Activated B cell treated with CpG ODN at 0.5 μM for 24 hours (primary cell): ENCODE data around the gene MAPK14. TPM values are rescaled to one million over a fixed set of nuclear protein-coding genes. Genes with fewer than 3 reads are reported as not detected.

Experiments
- ATAC-seq: fragments of 200-7000 bp; cut with Tn5 transposase; one replicate; pipeline ENCODE4 v1.10.0; 2021; ENCODE audit warnings: low read depth, mild to moderate bottlenecking, moderate library complexity
- CTCF ChIA-PET: fragments of 350-600 bp; sonication (Branson Sonifier 250); formaldehyde crosslinking; loops from one replicate; lab custom pipeline; 2021; ENCODE audit warnings: antibody characterized with exemption; lab: Charles Lee
- POLR2A ChIA-PET: fragments of 350-600 bp; sonication (Branson Sonifier 250); formaldehyde crosslinking; loops from one replicate; lab custom pipeline; 2021; ENCODE audit warnings: antibody characterized with exemption; lab: Charles Lee
- DNase-seq: peaks from one replicate; pipeline ENCODE4 v3.0.0; 2022
- H3K27ac Mint-ChIP-seq: one replicate; pipeline ENCODE4 v1.8.0; 2020; ENCODE audit warnings: mixed read lengths
- H3K27me3 Mint-ChIP-seq: one replicate; pipeline ENCODE4 v1.8.0; 2021; ENCODE audit warnings: mixed read lengths
- H3K36me3 Mint-ChIP-seq: one replicate; pipeline ENCODE4 v1.8.0; 2021; ENCODE audit warnings: low read depth, mixed read lengths
- H3K4me1 Mint-ChIP-seq: one replicate; pipeline ENCODE4 v1.8.0; 2021; ENCODE audit warnings: mixed read lengths
- H3K4me3 Mint-ChIP-seq: one replicate; pipeline ENCODE4 v1.8.0; 2020; ENCODE audit warnings: mild to moderate bottlenecking, mixed read lengths
- H3K9me3 Mint-ChIP-seq: one replicate; pipeline ENCODE4 v1.8.0; 2020; ENCODE audit warnings: mixed read lengths
- intact Hi-C: fragments of 100-400 bp; cut with micrococcal nuclease; formaldehyde crosslinking; loops from one replicate; pipeline ENCODE4 v1.15.1; 2024
- total RNA-seq: library from RNA; stranded (reverse); gene quantifications from 2 replicates; pipeline ENCODE4 v1.2.3, GENCODE V29; 2022
- TF ChIP-seq, protein P1 (sequence below): fragments of 200-600 bp; IDR thresholded peaks from one replicate; pipeline ENCODE4 v1.8.0; 2022; ENCODE audit warnings: antibody characterized with exemption, mild to moderate bottlenecking

Gene MAPK14
- total RNA-seq, 1 donor from 2014 or later = 45.4 TPM

DNA sequence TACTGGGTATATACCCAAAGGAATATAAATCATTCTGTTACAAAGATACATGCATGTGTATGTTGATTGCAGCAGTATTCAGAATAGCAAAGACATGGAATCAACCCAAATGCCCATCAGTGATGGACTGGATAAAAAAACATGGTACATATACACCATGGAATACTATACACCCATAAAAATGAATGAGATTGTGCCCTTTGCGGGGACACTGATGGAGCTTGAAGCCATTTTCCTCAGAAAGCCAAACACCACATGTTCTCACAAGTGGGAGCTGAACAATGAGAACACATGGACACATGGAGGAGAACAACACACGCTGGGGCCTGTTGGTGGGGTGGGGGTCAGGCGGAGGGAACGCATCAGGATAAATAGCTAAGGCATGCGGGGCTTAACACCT lies 61.4 kb downstream of the MAPK14 start:
- intact Hi-C loops = no loop called here
- H3K9me3 Mint-ChIP-seq = no peaks in the 10 kb centered on the region
- peaks cover 36% of the 10 kb centered on the region for H3K36me3 Mint-ChIP-seq
- H3K4me3 Mint-ChIP-seq = no peak overlapping the region
- DNase-seq = no peak
- H3K27ac Mint-ChIP-seq = no peak overlapping the region
- no peak for ATAC-seq
- no peaks in the 10 kb centered on the region for H3K27me3 Mint-ChIP-seq
- POLR2A ChIA-PET = no interaction called here
- CTCF ChIA-PET = no interaction called here
- peaks cover 20% of the 10 kb centered on the region for H3K4me1 Mint-ChIP-seq
- TF ChIP-seq, protein P1, sequence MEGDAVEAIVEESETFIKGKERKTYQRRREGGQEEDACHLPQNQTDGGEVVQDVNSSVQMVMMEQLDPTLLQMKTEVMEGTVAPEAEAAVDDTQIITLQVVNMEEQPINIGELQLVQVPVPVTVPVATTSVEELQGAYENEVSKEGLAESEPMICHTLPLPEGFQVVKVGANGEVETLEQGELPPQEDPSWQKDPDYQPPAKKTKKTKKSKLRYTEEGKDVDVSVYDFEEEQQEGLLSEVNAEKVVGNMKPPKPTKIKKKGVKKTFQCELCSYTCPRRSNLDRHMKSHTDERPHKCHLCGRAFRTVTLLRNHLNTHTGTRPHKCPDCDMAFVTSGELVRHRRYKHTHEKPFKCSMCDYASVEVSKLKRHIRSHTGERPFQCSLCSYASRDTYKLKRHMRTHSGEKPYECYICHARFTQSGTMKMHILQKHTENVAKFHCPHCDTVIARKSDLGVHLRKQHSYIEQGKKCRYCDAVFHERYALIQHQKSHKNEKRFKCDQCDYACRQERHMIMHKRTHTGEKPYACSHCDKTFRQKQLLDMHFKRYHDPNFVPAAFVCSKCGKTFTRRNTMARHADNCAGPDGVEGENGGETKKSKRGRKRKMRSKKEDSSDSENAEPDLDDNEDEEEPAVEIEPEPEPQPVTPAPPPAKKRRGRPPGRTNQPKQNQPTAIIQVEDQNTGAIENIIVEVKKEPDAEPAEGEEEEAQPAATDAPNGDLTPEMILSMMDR = no peak

- intact Hi-C loops = loop anchor here (10.0 kb wide), 1 partner anchor 169 kb away; the partner anchor contains the start of gene SRPK1
- TF ChIP-seq, protein P1 = no peak
- Mint-ChIP-seq H3K36me3 (peaks cover 30% of the 10 kb centered on the region), H3K9me3 (no peaks in the 10 kb centered on the region), H3K4me3 (no peak overlapping the region), H3K4me1 (peaks cover 26% of the 10 kb centered on the region), H3K27me3 (no peaks in the 10 kb centered on the region), H3K27ac (no peak overlapping the region)
- no peak for DNase-seq
- ATAC-seq = no peak
- POLR2A ChIA-PET = interaction anchor here (0.8 to 3.9 kb wide), 4 partner anchors 19 to 67 kb away, joined by 3 to 31 read pairs (median 4); partner anchors contain the start of gene MAPK14
- CTCF ChIA-PET = interaction anchor here (0.7 to 4.3 kb wide), 22 partner anchors 9 to 357 kb away, joined by 3 to 83 read pairs (median 6); partner anchors contain the start of genes ARMC12, BRPF3, MAPK13 and MAPK14
Measured at GRCh38 chr6:36094238-36094637, 66.6 kb downstream of the MAPK14 start.

GRCh38 chr6:36094753-36095496 lies 67.3 kb downstream of the MAPK14 start:
- ATAC-seq (peak; percentile 93), DNase-seq (peak; percentile 70)
- Mint-ChIP-seq H3K27ac (peak overlapping the region; percentile 30), H3K4me1 (peaks cover 33% of the 10 kb centered on the region), H3K4me3 (no peak overlapping the region), H3K27me3 (no peaks in the 10 kb centered on the region), H3K9me3 (no peaks in the 10 kb centered on the region), H3K36me3 (peaks cover 30% of the 10 kb centered on the region)
- ChIA-PET CTCF (interaction anchor here (0.7 to 4.3 kb wide), 32 partner anchors 9 to 361 kb away, joined by 3 to 83 read pairs (median 4); partner anchors contain the start of genes ARMC12, BRPF3, MAPK13 and MAPK14), POLR2A (interaction anchor here (0.6 to 3.9 kb wide), 6 partner anchors 9 to 385 kb away, joined by 3 to 31 read pairs (median 3); partner anchors contain the start of gene MAPK14)
- TF ChIP-seq, protein P1 = peak; percentile 32
- intact Hi-C loops = loop anchor here (1.0 to 10.0 kb wide), 6 partner anchors 28 to 573 kb away; partner anchors contain the start of genes ARMC12, BRPF3, MAPK14 and SRPK1

DNA sequence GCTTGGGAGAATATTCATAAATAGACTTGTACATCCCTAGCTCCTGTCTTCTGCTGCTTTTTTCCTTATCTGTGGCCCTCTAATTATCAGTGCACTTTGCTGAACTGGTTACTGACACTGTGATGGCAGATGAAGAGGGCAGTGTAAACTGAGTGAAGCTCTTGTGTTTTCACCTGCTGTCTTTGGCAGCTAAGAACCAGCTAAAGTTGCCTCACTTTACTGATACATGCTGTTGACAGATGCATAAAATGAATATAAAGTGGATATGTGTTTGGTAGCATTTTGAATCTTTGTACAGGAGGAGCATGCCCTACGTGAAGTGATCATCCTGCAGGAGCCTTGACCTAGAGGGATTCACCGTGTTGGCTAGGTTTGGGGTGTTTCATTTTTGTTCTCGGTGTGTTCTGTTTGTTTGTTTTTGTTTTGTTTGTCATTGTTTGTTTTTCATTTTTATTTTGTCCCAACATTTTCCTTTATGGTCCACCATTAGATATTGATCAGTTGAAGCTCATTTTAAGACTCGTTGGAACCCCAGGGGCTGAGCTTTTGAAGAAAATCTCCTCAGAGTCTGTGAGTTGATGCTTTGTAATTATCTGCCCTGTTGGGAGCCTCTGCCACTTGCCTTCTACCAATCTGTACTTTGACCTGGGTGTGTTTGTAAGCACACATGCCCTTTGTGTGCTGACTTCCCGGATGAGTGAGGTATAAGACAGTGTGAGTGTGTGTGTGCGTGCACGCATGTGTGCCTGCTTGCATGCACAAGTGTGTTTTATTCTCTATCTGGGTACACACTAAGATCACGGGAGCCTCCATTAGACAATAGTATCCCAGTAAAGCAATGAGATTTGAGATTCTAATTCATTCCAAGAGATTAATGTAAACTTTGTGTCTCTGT lies 68.1 kb downstream of the MAPK14 start:
- H3K4me3 Mint-ChIP-seq = no peak overlapping the region
- POLR2A ChIA-PET = interaction anchor here (0.6 to 3.9 kb wide), 4 partner anchors 8 to 384 kb away, joined by 3 to 31 read pairs (median 6); partner anchors contain the start of gene MAPK14
- peaks cover 30% of the 10 kb centered on the region for H3K36me3 Mint-ChIP-seq
- no peaks in the 10 kb centered on the region for H3K9me3 Mint-ChIP-seq
- CTCF ChIA-PET = interaction anchor here (0.8 to 4.3 kb wide), 27 partner anchors 8 to 362 kb away, joined by 3 to 83 read pairs (median 4); partner anchors contain the start of genes ARMC12, BRPF3, MAPK13 and MAPK14
- DNase-seq = no peak
- no peaks in the 10 kb centered on the region for H3K27me3 Mint-ChIP-seq
- TF ChIP-seq, protein P1 = no peak
- intact Hi-C loops = loop anchor here (1.0 to 10.0 kb wide), 6 partner anchors 28 to 573 kb away; partner anchors contain the start of genes ARMC12, BRPF3, MAPK14 and SRPK1
- peak; percentile 17 for ATAC-seq
- H3K27ac Mint-ChIP-seq = peak overlapping the region; percentile 30
- peaks cover 39% of the 10 kb centered on the region for H3K4me1 Mint-ChIP-seq
